ENCODE measurements around the gene C2. TPM values are rescaled to one million over a fixed set of nuclear protein-coding genes. Genes with fewer than 3 reads are reported as not detected.
"Not testable (repeated sequence)": the region's sequence is repeated elsewhere in the genome, so short reads cannot be mapped to it uniquely, and the experiment has no call there.

C2 gene
- total and polyA plus RNA-seq, 2 donors from 2014 or later: 38.7 to 84.0 TPM

- H3K27me3 ChIP-seq (ENCODE audit: control insufficient read depth, insufficient read depth, low read length); H3K9me3 ChIP-seq (ENCODE audit: control insufficient read depth in 2 of 3, insufficient read depth in 1 of 3, low read length in 3 of 3); H3K4me1 ChIP-seq (ENCODE audit: control insufficient read depth in 2 of 3, insufficient read depth in 2 of 3, low read depth in 1 of 3, low read length in 3 of 3); H3K9ac ChIP-seq (ENCODE audit: low read length in 3 of 3); H3K36me3 ChIP-seq (ENCODE audit: control insufficient read depth in 2 of 3, insufficient read depth in 3 of 3, low read length in 3 of 3); FAIRE-seq; H3K27ac ChIP-seq (ENCODE audit: low read depth in 2 of 2, low read length in 2 of 2); DNase-seq; H3K4me3 ChIP-seq (ENCODE audit: low read length in 3 of 3); intact Hi-C loops (cut with DNase I): not testable (repeated sequence)
These were observed 54.2 kb downstream of the C2 start, which contains the start of gene C4A for GRCh38 chr6:31981744-31982143. C4A (plus strand) TSS chr6:31982057; CDS start chr6:31982108, 51 bp downstream.

GRCh38 chr6:31989363-31989762, 61.8 kb downstream of the C2 start:
- H3K4me3 ChIP-seq (ENCODE audit: low read length in 3 of 3); H3K4me1 ChIP-seq (ENCODE audit: control insufficient read depth in 2 of 3, insufficient read depth in 2 of 3, low read depth in 1 of 3, low read length in 3 of 3); H3K36me3 ChIP-seq (ENCODE audit: control insufficient read depth in 2 of 3, insufficient read depth in 3 of 3, low read length in 3 of 3); H3K9me3 ChIP-seq (ENCODE audit: control insufficient read depth in 2 of 3, insufficient read depth in 1 of 3, low read length in 3 of 3); H3K9ac ChIP-seq (ENCODE audit: low read length in 3 of 3); FAIRE-seq; DNase-seq; intact Hi-C loops (cut with DNase I); H3K27ac ChIP-seq (ENCODE audit: low read depth in 2 of 2, low read length in 2 of 2); H3K27me3 ChIP-seq (ENCODE audit: control insufficient read depth, insufficient read depth, low read length): not testable (repeated sequence)

GRCh38 chr6:31994421-31994820, 66.9 kb downstream of the C2 start:
- H3K4me1 ChIP-seq (ENCODE audit: control insufficient read depth in 2 of 3, insufficient read depth in 2 of 3, low read depth in 1 of 3, low read length in 3 of 3); intact Hi-C loops (cut with DNase I); H3K27me3 ChIP-seq (ENCODE audit: control insufficient read depth, insufficient read depth, low read length); H3K9ac ChIP-seq (ENCODE audit: low read length in 3 of 3); H3K36me3 ChIP-seq (ENCODE audit: control insufficient read depth in 2 of 3, insufficient read depth in 3 of 3, low read length in 3 of 3); H3K9me3 ChIP-seq (ENCODE audit: control insufficient read depth in 2 of 3, insufficient read depth in 1 of 3, low read length in 3 of 3); DNase-seq; H3K4me3 ChIP-seq (ENCODE audit: low read length in 3 of 3); FAIRE-seq; H3K27ac ChIP-seq (ENCODE audit: low read depth in 2 of 2, low read length in 2 of 2): not testable (repeated sequence)

Small RNAs within 50 kb of the gene (microRNA-seq; reads per million reads assigned to microRNA genes)
- not detected for gene MIR1236

Other genes with a start within 250 kb of the C2 start
Only the 30 nearest of the 34 such genes appear.
- 48.7 TPM for gene ABHD16A, start 224.4 kb upstream of the C2 start, total RNA-seq
- gene ABHD16A, start 224.4 kb upstream of the C2 start, polyA plus RNA-seq (ENCODE audit: insufficient read depth, low read depth, low replicate concordance): 50.2 TPM
- gene LY6G6F, start 220.9 kb upstream of the C2 start, total RNA-seq: not detected
- gene LY6G6F, start 220.9 kb upstream of the C2 start, polyA plus RNA-seq (ENCODE audit: insufficient read depth, low read depth, low replicate concordance): not detected
- not detected for gene LY6G6D, start 212.4 kb upstream of the C2 start, total RNA-seq
- gene LY6G6D, start 212.4 kb upstream of the C2 start, polyA plus RNA-seq (ENCODE audit: insufficient read depth, low read depth, low replicate concordance): not detected
- not detected for gene LY6G6C, start 206.0 kb upstream of the C2 start, total RNA-seq
- not detected for gene LY6G6C, start 206.0 kb upstream of the C2 start, polyA plus RNA-seq (ENCODE audit: insufficient read depth, low read depth, low replicate concordance)
- gene MPIG6B, start 204.3 kb upstream of the C2 start, total RNA-seq: 0.60 TPM
- gene MPIG6B, start 204.3 kb upstream of the C2 start, polyA plus RNA-seq (ENCODE audit: insufficient read depth, low read depth, low replicate concordance): not detected
- 98.9 TPM for gene DDAH2, start 198.4 kb upstream of the C2 start, total RNA-seq
- gene DDAH2, start 198.4 kb upstream of the C2 start, polyA plus RNA-seq (ENCODE audit: insufficient read depth, low read depth, low replicate concordance): 147 TPM
- gene CLIC1, start 191.2 kb upstream of the C2 start, total RNA-seq: 456 TPM
- 489 TPM for gene CLIC1, start 191.2 kb upstream of the C2 start, polyA plus RNA-seq (ENCODE audit: insufficient read depth, low read depth, low replicate concordance)
- gene MSH5, start 187.7 kb upstream of the C2 start, total RNA-seq: 23.7 TPM
- 14.4 TPM for gene MSH5, start 187.7 kb upstream of the C2 start, polyA plus RNA-seq (ENCODE audit: insufficient read depth, low read depth, low replicate concordance)
- gene SAPCD1, start 165.1 kb upstream of the C2 start, total RNA-seq: 6.5 TPM
- 6.8 TPM for gene SAPCD1, start 165.1 kb upstream of the C2 start, polyA plus RNA-seq (ENCODE audit: insufficient read depth, low read depth, low replicate concordance)
- 32.5 TPM for gene VWA7, start 150.4 kb upstream of the C2 start, total RNA-seq
- 10.2 TPM for gene VWA7, start 150.4 kb upstream of the C2 start, polyA plus RNA-seq (ENCODE audit: insufficient read depth, low read depth, low replicate concordance)
- 79.0 TPM for gene VARS1, start 132.0 kb upstream of the C2 start, total RNA-seq
- gene VARS1, start 132.0 kb upstream of the C2 start, polyA plus RNA-seq (ENCODE audit: insufficient read depth, low read depth, low replicate concordance): 30.3 TPM
- gene LSM2, start 120.8 kb upstream of the C2 start, total RNA-seq: 41.6 TPM
- 70.6 TPM for gene LSM2, start 120.8 kb upstream of the C2 start, polyA plus RNA-seq (ENCODE audit: insufficient read depth, low read depth, low replicate concordance)
- 1.7 TPM for gene HSPA1L, start 112.4 kb upstream of the C2 start, total RNA-seq
- gene HSPA1L, start 112.4 kb upstream of the C2 start, polyA plus RNA-seq (ENCODE audit: insufficient read depth, low read depth, low replicate concordance): 2.3 TPM
- 133 TPM for gene HSPA1A, start 112.2 kb upstream of the C2 start, total RNA-seq
- 209 TPM for gene HSPA1A, start 112.2 kb upstream of the C2 start, polyA plus RNA-seq (ENCODE audit: insufficient read depth, low read depth, low replicate concordance)
- 142 TPM for gene HSPA1B, start 100.0 kb upstream of the C2 start, total RNA-seq
- gene HSPA1B, start 100.0 kb upstream of the C2 start, polyA plus RNA-seq (ENCODE audit: insufficient read depth, low read depth, low replicate concordance): 175 TPM
- gene NEU1, start 64.9 kb upstream of the C2 start, total RNA-seq: 66.9 TPM
- 131 TPM for gene NEU1, start 64.9 kb upstream of the C2 start, polyA plus RNA-seq (ENCODE audit: insufficient read depth, low read depth, low replicate concordance)
- gene SLC44A4, start 48.7 kb upstream of the C2 start, total RNA-seq: 137 TPM
- 37.4 TPM for gene SLC44A4, start 48.7 kb upstream of the C2 start, polyA plus RNA-seq (ENCODE audit: insufficient read depth, low read depth, low replicate concordance)
- 40.5 TPM for gene EHMT2, start 30.0 kb upstream of the C2 start, total RNA-seq
- gene EHMT2, start 30.0 kb upstream of the C2 start, polyA plus RNA-seq (ENCODE audit: insufficient read depth, low read depth, low replicate concordance): 35.3 TPM
- 3.4 TPM for gene ZBTB12, start 25.6 kb upstream of the C2 start, total RNA-seq
- gene ZBTB12, start 25.6 kb upstream of the C2 start, polyA plus RNA-seq (ENCODE audit: insufficient read depth, low read depth, low replicate concordance): 2.5 TPM
- gene CFB, start 18.4 kb downstream of the C2 start, total RNA-seq: 200 TPM
- 154 TPM for gene CFB, start 18.4 kb downstream of the C2 start, polyA plus RNA-seq (ENCODE audit: insufficient read depth, low read depth, low replicate concordance)
- gene NELFE, start 31.3 kb downstream of the C2 start, total RNA-seq: 62.0 TPM
- gene NELFE, start 31.3 kb downstream of the C2 start, polyA plus RNA-seq (ENCODE audit: insufficient read depth, low read depth, low replicate concordance): 83.0 TPM
- 67.8 TPM for gene SKIC2, start 31.5 kb downstream of the C2 start, total RNA-seq
- 55.0 TPM for gene SKIC2, start 31.5 kb downstream of the C2 start, polyA plus RNA-seq (ENCODE audit: insufficient read depth, low read depth, low replicate concordance)
- gene DXO, start 44.4 kb downstream of the C2 start, total RNA-seq: 21.3 TPM
- gene DXO, start 44.4 kb downstream of the C2 start, polyA plus RNA-seq (ENCODE audit: insufficient read depth, low read depth, low replicate concordance): 26.0 TPM
- 250 TPM for gene C4A, start 54.3 kb downstream of the C2 start, total RNA-seq
- gene C4A, start 54.3 kb downstream of the C2 start, polyA plus RNA-seq (ENCODE audit: insufficient read depth, low read depth, low replicate concordance): 521 TPM
- gene C4B, start 87.1 kb downstream of the C2 start, total RNA-seq: 596 TPM
- gene C4B, start 87.1 kb downstream of the C2 start, polyA plus RNA-seq (ENCODE audit: insufficient read depth, low read depth, low replicate concordance): 578 TPM
- gene CYP21A2, start 110.7 kb downstream of the C2 start, total RNA-seq: 3.2 TPM
- gene CYP21A2, start 110.7 kb downstream of the C2 start, polyA plus RNA-seq (ENCODE audit: insufficient read depth, low read depth, low replicate concordance): 8.2 TPM
- 88.2 TPM for gene TNXB, start 181.6 kb downstream of the C2 start, total RNA-seq
- 13.3 TPM for gene TNXB, start 181.6 kb downstream of the C2 start, polyA plus RNA-seq (ENCODE audit: insufficient read depth, low read depth, low replicate concordance)
- 104 TPM for gene ATF6B, start 200.5 kb downstream of the C2 start, total RNA-seq
- 40.3 TPM for gene ATF6B, start 200.5 kb downstream of the C2 start, polyA plus RNA-seq (ENCODE audit: insufficient read depth, low read depth, low replicate concordance)
- gene FKBPL, start 202.6 kb downstream of the C2 start, total RNA-seq: 4.8 TPM
- 5.7 TPM for gene FKBPL, start 202.6 kb downstream of the C2 start, polyA plus RNA-seq (ENCODE audit: insufficient read depth, low read depth, low replicate concordance)
- gene PRRT1, start 224.2 kb downstream of the C2 start, total RNA-seq: 2.4 TPM
- 4.0 TPM for gene PRRT1, start 224.2 kb downstream of the C2 start, polyA plus RNA-seq (ENCODE audit: insufficient read depth, low read depth, low replicate concordance)